ENCODE results near the gene EXOC2. TPM values are rescaled to one million over a fixed set of nuclear protein-coding genes. Genes with fewer than 3 reads are reported as not detected.

Gene EXOC2
- total RNA-seq, 2 experiments from 2014 or later: 29.9 to 30.2 TPM

DNA sequence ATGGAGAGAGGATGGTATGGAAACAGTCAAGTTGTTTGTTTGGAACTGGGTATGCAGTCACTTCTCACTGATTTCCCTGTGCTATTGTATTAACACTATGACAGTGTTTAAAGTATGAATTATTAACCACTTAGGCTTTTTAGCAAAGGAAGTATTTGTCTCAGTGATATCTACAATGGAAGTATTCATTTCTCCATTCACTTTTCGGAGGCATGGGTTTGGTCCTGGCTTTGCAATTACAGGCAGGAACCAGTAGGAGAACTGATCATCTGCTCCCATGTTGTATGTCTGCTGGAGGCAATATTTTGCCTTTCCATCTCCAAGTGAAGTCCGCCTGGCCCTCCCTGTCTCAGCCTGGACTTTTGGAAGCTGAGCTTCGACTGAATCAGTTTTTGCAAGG, 30.6 kb upstream of the EXOC2 start:
- TF ChIP-seq, protein P1, sequence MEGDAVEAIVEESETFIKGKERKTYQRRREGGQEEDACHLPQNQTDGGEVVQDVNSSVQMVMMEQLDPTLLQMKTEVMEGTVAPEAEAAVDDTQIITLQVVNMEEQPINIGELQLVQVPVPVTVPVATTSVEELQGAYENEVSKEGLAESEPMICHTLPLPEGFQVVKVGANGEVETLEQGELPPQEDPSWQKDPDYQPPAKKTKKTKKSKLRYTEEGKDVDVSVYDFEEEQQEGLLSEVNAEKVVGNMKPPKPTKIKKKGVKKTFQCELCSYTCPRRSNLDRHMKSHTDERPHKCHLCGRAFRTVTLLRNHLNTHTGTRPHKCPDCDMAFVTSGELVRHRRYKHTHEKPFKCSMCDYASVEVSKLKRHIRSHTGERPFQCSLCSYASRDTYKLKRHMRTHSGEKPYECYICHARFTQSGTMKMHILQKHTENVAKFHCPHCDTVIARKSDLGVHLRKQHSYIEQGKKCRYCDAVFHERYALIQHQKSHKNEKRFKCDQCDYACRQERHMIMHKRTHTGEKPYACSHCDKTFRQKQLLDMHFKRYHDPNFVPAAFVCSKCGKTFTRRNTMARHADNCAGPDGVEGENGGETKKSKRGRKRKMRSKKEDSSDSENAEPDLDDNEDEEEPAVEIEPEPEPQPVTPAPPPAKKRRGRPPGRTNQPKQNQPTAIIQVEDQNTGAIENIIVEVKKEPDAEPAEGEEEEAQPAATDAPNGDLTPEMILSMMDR (IDR thresholded peaks at IDR 0.05): no peak
- peaks cover 3% of the 10 kb centered on the region for H3K4me1 Mint-ChIP-seq (ENCODE audit: low read depth)
- peaks cover 9% of the 10 kb centered on the region for H3K27me3 Mint-ChIP-seq
- no peaks in the 10 kb centered on the region for H3K9me3 Mint-ChIP-seq
- DNase-seq (no peak), ATAC-seq (no peak)
- no peak overlapping the region for H3K4me3 Mint-ChIP-seq
- POLR2A ChIA-PET: no interaction called here
- CTCF ChIA-PET: interaction anchor here (2.2 to 4.2 kb wide), 5 partner anchors 9 to 19 kb away, joined by 10 to 43 read pairs (median 16); no protein-coding TSS in a partner anchor
- no peak overlapping the region for H3K27ac Mint-ChIP-seq
- H3K36me3 Mint-ChIP-seq (ENCODE audit: low read depth): no peaks in the 10 kb centered on the region
- intact Hi-C loops (cut with micrococcal nuclease): loop anchor here (10.0 kb wide), 1 partner anchor 129 kb away; no protein-coding TSS in a partner anchor

DNA sequence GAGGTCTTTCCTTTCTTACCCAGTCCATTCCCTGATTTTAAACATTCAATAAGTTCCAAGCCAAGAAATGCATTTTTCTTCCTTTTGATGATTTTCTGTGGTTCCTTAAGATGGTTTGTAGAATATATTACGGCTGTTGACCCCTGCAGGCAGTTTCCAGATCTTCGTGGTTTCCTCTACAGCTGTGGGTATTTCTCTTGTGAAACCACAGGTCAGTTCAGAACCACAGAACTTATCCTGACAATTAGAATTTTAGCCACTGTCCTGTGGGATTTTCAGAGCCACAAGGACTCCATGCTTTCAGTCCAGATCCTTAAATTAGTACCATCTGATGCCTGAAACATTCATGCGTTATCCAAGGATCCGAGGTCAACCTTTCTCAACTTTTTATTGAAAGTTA, 29.7 kb upstream of the EXOC2 start:
- Mint-ChIP-seq H3K27me3 (peaks cover 9% of the 10 kb centered on the region), H3K36me3 (ENCODE audit: low read depth) (no peaks in the 10 kb centered on the region), H3K4me1 (ENCODE audit: low read depth) (peaks cover 3% of the 10 kb centered on the region), H3K4me3 (no peak overlapping the region), H3K27ac (no peak overlapping the region), H3K9me3 (no peaks in the 10 kb centered on the region)
- ChIA-PET CTCF (interaction anchor here (0.6 to 4.2 kb wide), 50 partner anchors 10 to 714 kb away, joined by 3 to 55 read pairs (median 5); partner anchors contain the start of gene EXOC2), POLR2A (no interaction called here)
- DNase-seq (no peak), ATAC-seq (no peak)
- TF ChIP-seq, protein P1 (IDR thresholded peaks at IDR 0.05): no peak
- intact Hi-C loops (cut with micrococcal nuclease): loop anchor here (10.0 kb wide), 1 partner anchor 128 kb away; no protein-coding TSS in a partner anchor

DNA sequence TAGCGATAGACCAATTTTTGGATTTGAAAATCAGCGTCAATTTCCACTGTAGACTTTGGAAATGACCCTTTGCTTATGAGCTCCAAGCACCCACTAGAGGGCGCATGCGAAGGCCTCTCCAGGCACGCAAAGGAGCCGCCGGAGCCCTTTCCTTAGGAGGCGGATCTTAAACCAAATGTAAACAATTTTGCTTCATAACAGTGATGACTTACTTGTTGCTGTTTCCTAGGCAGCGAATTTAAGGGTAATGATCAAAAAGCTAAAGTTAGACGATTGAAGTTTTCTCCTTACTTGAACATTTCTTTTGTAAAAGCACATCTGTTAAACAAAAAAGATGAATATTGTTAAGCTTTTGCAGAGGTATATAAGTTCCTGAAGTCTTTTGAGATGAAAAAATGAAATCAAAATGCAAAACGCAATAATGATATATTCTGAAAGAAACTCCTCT, 29.2 kb upstream of the EXOC2 start:
- H3K27me3 Mint-ChIP-seq: peaks cover 7% of the 10 kb centered on the region
- H3K4me1 Mint-ChIP-seq (ENCODE audit: low read depth): peaks cover 3% of the 10 kb centered on the region
- TF ChIP-seq, protein P1 (IDR thresholded peaks at IDR 0.05): peak; percentile 89
- ATAC-seq: peak; percentile 86
- peak; percentile 88 for DNase-seq
- no peak overlapping the region for H3K27ac Mint-ChIP-seq
- no peaks in the 10 kb centered on the region for H3K9me3 Mint-ChIP-seq
- intact Hi-C loops (cut with micrococcal nuclease): loop anchor here (10.0 kb wide), 1 partner anchor 127 kb away; no protein-coding TSS in a partner anchor
- ChIA-PET CTCF (interaction anchor here (0.6 to 4.2 kb wide), 54 partner anchors 10 to 715 kb away, joined by 3 to 55 read pairs (median 5); partner anchors contain the start of gene EXOC2), POLR2A (no interaction called here)
- no peaks in the 10 kb centered on the region for H3K36me3 Mint-ChIP-seq (ENCODE audit: low read depth)
- H3K4me3 Mint-ChIP-seq: no peak overlapping the region

DNA sequence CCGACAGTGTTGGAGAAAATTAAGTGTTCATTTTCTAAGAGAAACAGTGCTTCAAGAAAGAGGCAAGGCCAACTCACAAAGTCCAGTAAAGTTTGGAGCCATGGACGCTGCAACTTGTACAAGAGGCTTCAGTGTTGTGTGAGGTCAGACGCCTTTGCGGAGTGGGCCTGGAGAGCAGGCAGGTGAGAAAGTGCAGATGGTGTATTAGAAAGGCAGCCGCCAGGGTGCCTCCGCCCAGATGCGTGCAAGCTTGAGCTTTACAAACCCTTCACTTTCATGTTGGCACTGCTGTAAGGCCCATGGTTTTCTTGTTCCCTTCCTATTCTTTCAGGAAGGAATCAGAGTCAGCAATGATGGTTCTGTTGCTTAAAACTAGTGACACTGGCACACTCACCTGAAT, 25.4 kb upstream of the EXOC2 start:
- DNase-seq (no peak), ATAC-seq (no peak)
- ChIA-PET CTCF (interaction anchor here (1.6 kb wide), 1 partner anchor 126 kb away, joined by 4 read pairs; no protein-coding TSS in a partner anchor), POLR2A (interaction anchor here (0.6 kb wide), 1 partner anchor 183 kb away, joined by 4 read pairs; no protein-coding TSS in a partner anchor)
- TF ChIP-seq, protein P1 (IDR thresholded peaks at IDR 0.05): no peak
- Mint-ChIP-seq H3K27ac (no peak overlapping the region), H3K9me3 (no peaks in the 10 kb centered on the region), H3K36me3 (ENCODE audit: low read depth) (no peaks in the 10 kb centered on the region), H3K4me1 (ENCODE audit: low read depth) (peaks cover 3% of the 10 kb centered on the region), H3K27me3 (peaks cover 4% of the 10 kb centered on the region), H3K4me3 (no peak overlapping the region)
- intact Hi-C loops (cut with micrococcal nuclease): no loop called here

DNA sequence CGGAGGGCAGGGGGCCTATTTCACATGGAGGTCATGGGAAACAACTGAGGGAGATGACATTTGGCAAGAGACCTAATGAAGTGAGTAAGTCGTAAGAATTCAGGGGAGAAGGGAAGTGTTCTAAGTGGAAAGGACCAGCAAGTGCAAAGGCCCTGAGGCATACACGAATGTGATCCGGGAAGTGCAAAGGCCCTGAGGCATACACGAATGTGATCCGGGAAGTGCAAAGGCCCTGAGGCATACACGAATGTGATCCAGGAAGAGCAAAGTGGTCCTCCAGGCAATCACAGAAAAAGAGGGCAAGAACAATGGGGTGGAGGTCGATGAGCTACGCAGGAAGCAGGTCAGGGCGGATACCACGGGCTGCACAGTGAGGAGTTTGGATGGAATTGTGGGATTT, 24.2 kb upstream of the EXOC2 start:
- no peaks in the 10 kb centered on the region for H3K36me3 Mint-ChIP-seq (ENCODE audit: low read depth)
- CTCF ChIA-PET: interaction anchor here (1.6 kb wide), 1 partner anchor 124 kb away, joined by 4 read pairs; no protein-coding TSS in a partner anchor
- no peak overlapping the region for H3K27ac Mint-ChIP-seq
- TF ChIP-seq, protein P1 (IDR thresholded peaks at IDR 0.05): no peak
- no peak for DNase-seq
- no peaks in the 10 kb centered on the region for H3K9me3 Mint-ChIP-seq
- no peaks in the 10 kb centered on the region for H3K27me3 Mint-ChIP-seq
- intact Hi-C loops (cut with micrococcal nuclease): no loop called here
- no peak for ATAC-seq
- H3K4me1 Mint-ChIP-seq (ENCODE audit: low read depth): no peaks in the 10 kb centered on the region
- POLR2A ChIA-PET: no interaction called here
- H3K4me3 Mint-ChIP-seq: no peak overlapping the region

Measured in activated CD8-positive, alpha-beta T cell treated with anti-CD3 and anti-CD28 coated beads for 36 hours (primary cell).